H1 (cell line): ENCODE results near the gene TAOK1. TPM values are rescaled to one million over a fixed set of nuclear protein-coding genes. Genes with fewer than 3 reads are reported as not detected.

Experiments
- ASH2L ChIP-seq: fragments of 200-600, 300-600 bp; sonication (generic); IDR thresholded peaks from one replicate; pipeline ENCODE4 v1.7.1; 2017; ENCODE audit warnings: low read length
- EP300 ChIP-seq, 2 experiments: IDR thresholded peaks; 1 replicate in 1 of 2; 2 replicates in 1 of 2; pipeline ENCODE4 v1.6.1; 2011 to 2012; ENCODE audit warnings: low read depth in 2 of 2, low read length in 2 of 2, mild to moderate bottlenecking in 2 of 2, borderline replicate concordance in 1 of 2, inconsistent platforms in 1 of 2, moderate library complexity in 1 of 2
- RFX5 ChIP-seq: IDR thresholded peaks from 2 replicates; pipeline ENCODE4 v1.6.1; 2011; ENCODE audit warnings: low read depth, low read length, improper control_type of control experiment, borderline replicate concordance
- RNF2 ChIP-seq: fragments of 200-900, 300-1000 bp; sonication (generic); IDR thresholded peaks from 2 replicates; pipeline ENCODE4 v1.7.1; 2016; ENCODE audit warnings: borderline replicate concordance, low read depth, mild to moderate bottlenecking, antibody characterized with exemption, low read length; ENCODE audit not compliant: poor library complexity, severe bottlenecking; ENCODE audit errors: missing control alignments
- TAF1 ChIP-seq: IDR thresholded peaks from 2 replicates; pipeline ENCODE4 v1.6.1; 2011; ENCODE audit warnings: mild to moderate bottlenecking, low read depth, low read length
- polyA plus RNA-seq, 7 experiments: library from polyadenylated mRNA; depleted of rRNA in 3 of 7; stranded (reverse) in 5 of 7; unstranded in 2 of 7; fragments of >200 nt in 5 of 7; fragments of 200-250 nt in 2 of 7; gene quantifications; 1 replicate in 5 of 7; 2 replicates in 1 of 7; 4 replicates in 1 of 7; pipeline versions ENCODE4 v1.2.1 to v1.2.3, GENCODE V29; 2011 to 2013; ENCODE audit warnings: missing spikeins in 2 of 7, mixed read lengths in 2 of 7
- total RNA-seq: library from RNA; stranded (reverse); fragmentation: NEBNext Ultra II Directional; extraction: Animal tissue kit (Norgen Biotek cat#: 25700); gene quantifications from 2 replicates; pipeline ENCODE4 v1.2.1, GENCODE V29; 2021
- TF ChIP-seq, protein P1 (sequence below): IDR thresholded peaks from 2 replicates; pipeline ENCODE4 v1.6.1; 2012; ENCODE audit warnings: low read length, inconsistent platforms
- TF ChIP-seq, protein P2 (sequence below): IDR thresholded peaks from 2 replicates; pipeline ENCODE4 v1.6.1; 2011; ENCODE audit warnings: low read length, improper control_type of control experiment

TAOK1 gene
- total and polyA plus RNA-seq, 2 of the 8 experiments (the other 6 are each of a cell fraction or from before 2014, with no cell fraction given) = 12.2 to 90.6 TPM

DNA sequence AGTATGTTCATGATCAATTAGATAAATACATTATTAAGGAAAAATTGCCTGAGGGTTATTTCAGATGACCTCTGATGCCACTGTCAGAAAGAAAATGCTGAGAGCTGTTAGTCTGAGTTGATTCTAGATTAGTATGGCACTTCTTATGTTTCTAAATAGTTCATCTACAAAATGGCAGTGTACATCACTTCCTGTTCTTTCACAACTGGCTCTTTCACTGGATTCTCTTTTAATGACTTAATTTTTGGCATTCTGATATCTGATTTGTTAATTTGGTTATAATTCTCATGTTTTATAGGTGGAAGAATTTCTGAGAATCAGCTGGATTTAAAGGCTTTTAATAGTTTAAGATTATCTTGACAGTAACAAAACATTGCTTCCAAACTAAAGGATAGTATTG is 3.3 kb downstream of the TAOK1 start (continued):
- TF ChIP-seq, protein P1, sequence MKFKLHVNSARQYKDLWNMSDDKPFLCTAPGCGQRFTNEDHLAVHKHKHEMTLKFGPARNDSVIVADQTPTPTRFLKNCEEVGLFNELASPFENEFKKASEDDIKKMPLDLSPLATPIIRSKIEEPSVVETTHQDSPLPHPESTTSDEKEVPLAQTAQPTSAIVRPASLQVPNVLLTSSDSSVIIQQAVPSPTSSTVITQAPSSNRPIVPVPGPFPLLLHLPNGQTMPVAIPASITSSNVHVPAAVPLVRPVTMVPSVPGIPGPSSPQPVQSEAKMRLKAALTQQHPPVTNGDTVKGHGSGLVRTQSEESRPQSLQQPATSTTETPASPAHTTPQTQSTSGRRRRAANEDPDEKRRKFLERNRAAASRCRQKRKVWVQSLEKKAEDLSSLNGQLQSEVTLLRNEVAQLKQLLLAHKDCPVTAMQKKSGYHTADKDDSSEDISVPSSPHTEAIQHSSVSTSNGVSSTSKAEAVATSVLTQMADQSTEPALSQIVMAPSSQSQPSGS = no peak
- TF ChIP-seq RNF2 (no peak), EP300 (IDR thresholded peaks at IDR 0.05; ENCODE audit: borderline replicate concordance in 1 of 2, low read depth in 2 of 2, low read length in 2 of 2) (no peak), ASH2L (no peak), RFX5 (no peak), TAF1 (no peak)
- TF ChIP-seq, protein P2, sequence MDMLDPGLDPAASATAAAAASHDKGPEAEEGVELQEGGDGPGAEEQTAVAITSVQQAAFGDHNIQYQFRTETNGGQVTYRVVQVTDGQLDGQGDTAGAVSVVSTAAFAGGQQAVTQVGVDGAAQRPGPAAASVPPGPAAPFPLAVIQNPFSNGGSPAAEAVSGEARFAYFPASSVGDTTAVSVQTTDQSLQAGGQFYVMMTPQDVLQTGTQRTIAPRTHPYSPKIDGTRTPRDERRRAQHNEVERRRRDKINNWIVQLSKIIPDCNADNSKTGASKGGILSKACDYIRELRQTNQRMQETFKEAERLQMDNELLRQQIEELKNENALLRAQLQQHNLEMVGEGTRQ = no peak
- TF ChIP-seq, all 59 proteins: peak for 0
